ENCODE measurements around the gene FIGNL2.
A peak's percentile ranks its signal among the peaks of the same experiment; 100 is the strongest.
"Not testable (repeated sequence)": the region's sequence is repeated elsewhere in the genome, so short reads cannot be mapped to it uniquely, and the experiment has no call there.

Gene FIGNL2

GRCh38 chr12:51798501-51798900, 50.0 kb downstream of the FIGNL2 start:
- DNase-seq, result no peak
- in situ Hi-C loops (cut with HindIII; ENCODE audit: low pct_ligation_motif_present, low sequenced_read_pairs), result no loop called here
- TF ChIP-seq CTCF (IDR thresholded peaks at IDR 0.05; ENCODE audit: low read depth, low read length, missing control alignments), result no peak
- Histone ChIP-seq H3K27me3 (replicated peaks) (no peaks in the 10 kb centered on the region), H3K27ac (no peak overlapping the region), H3K4me3 (ENCODE audit: low read depth, low read length) (no peak overlapping the region), H3K36me3 (replicated peaks) (no peaks in the 10 kb centered on the region)

- H3K4me3 ChIP-seq (ENCODE audit: low read depth, low read length); H3K27ac ChIP-seq; H3K27me3 ChIP-seq (replicated peaks); in situ Hi-C loops (cut with HindIII; ENCODE audit: low pct_ligation_motif_present, low sequenced_read_pairs); DNase-seq; H3K36me3 ChIP-seq (replicated peaks): not testable (repeated sequence)
Measured at GRCh38 chr12:51798051-51798450, 50.5 kb downstream of the FIGNL2 start.

GRCh38 chr12:51797301-51797700, 51.2 kb downstream of the FIGNL2 start:
- Histone ChIP-seq H3K27me3 (replicated peaks) (no peaks in the 10 kb centered on the region), H3K4me3 (ENCODE audit: low read depth, low read length) (no peak overlapping the region), H3K27ac (no peak overlapping the region), H3K36me3 (replicated peaks) (no peaks in the 10 kb centered on the region)
- no peak for DNase-seq
- no peak for TF ChIP-seq CTCF (IDR thresholded peaks at IDR 0.05; ENCODE audit: low read depth, low read length, missing control alignments)
- in situ Hi-C loops (cut with HindIII; ENCODE audit: low pct_ligation_motif_present, low sequenced_read_pairs), result no loop called here

GRCh38 chr12:51793201-51793600, 55.3 kb downstream of the FIGNL2 start:
- Histone ChIP-seq H3K36me3 (replicated peaks) (no peaks in the 10 kb centered on the region), H3K4me3 (ENCODE audit: low read depth, low read length) (no peak overlapping the region), H3K27me3 (replicated peaks) (no peaks in the 10 kb centered on the region), H3K27ac (no peak overlapping the region)
- DNase-seq, result no peak
- no peak for TF ChIP-seq CTCF (IDR thresholded peaks at IDR 0.05; ENCODE audit: low read depth, low read length, missing control alignments)
- in situ Hi-C loops (cut with HindIII; ENCODE audit: low pct_ligation_motif_present, low sequenced_read_pairs), result no loop called here

- no peaks in the 10 kb centered on the region for H3K27me3 ChIP-seq (replicated peaks)
- DNase-seq, result no peak
- TF ChIP-seq CTCF (IDR thresholded peaks at IDR 0.05; ENCODE audit: low read depth, low read length, missing control alignments), result no peak
- no peaks in the 10 kb centered on the region for H3K36me3 ChIP-seq (replicated peaks)
- in situ Hi-C loops (cut with HindIII; ENCODE audit: low pct_ligation_motif_present, low sequenced_read_pairs), result no loop called here
- H3K27ac ChIP-seq, result no peak overlapping the region
- no peak overlapping the region for H3K4me3 ChIP-seq (ENCODE audit: low read depth, low read length)
Measured at GRCh38 chr12:51792417-51792816, 56.1 kb downstream of the FIGNL2 start.

- in situ Hi-C loops (cut with HindIII; ENCODE audit: low pct_ligation_motif_present, low sequenced_read_pairs), result no loop called here
- peak; percentile 60 for DNase-seq
- H3K27ac ChIP-seq, result no peak overlapping the region
- H3K27me3 ChIP-seq (replicated peaks), result no peaks in the 10 kb centered on the region
- H3K36me3 ChIP-seq (replicated peaks), result no peaks in the 10 kb centered on the region
- H3K4me3 ChIP-seq (ENCODE audit: low read depth, low read length), result no peak overlapping the region
- TF ChIP-seq CTCF (IDR thresholded peaks at IDR 0.05; ENCODE audit: low read depth, low read length, missing control alignments), result no peak
Measured at GRCh38 chr12:51788876-51789275, 59.6 kb downstream of the FIGNL2 start.

Measured in brain microvascular endothelial cell (primary cell).